WTC11 (cell line): ENCODE measurements around the gene LGALS3. TPM values are rescaled to one million over a fixed set of nuclear protein-coding genes. Genes with fewer than 3 reads are reported as not detected.
A peak's percentile ranks its signal among the peaks of the same experiment; 100 is the strongest.

Experiments used
- ATAC-seq: fragments of 200-7000 bp; cut with Tn5 transposase; 2 replicates; pipeline ENCODE4 v1.10.0; 2021; ENCODE audit warnings: mild to moderate bottlenecking, moderate library complexity
- CTCF ChIA-PET: fragments of 300-600 bp; sonication (Branson Sonifier 250); formaldehyde crosslinking; loops from one replicate; lab custom pipeline; 2021; ENCODE audit warnings: antibody characterized with exemption; lab: Charles Lee
- POLR2A ChIA-PET: fragments of 350-600 bp; sonication (Branson Sonifier 250); formaldehyde crosslinking; loops from one replicate; lab custom pipeline; 2021; ENCODE audit warnings: antibody characterized with exemption; lab: Charles Lee
- DNase-seq: peaks from one replicate; pipeline ENCODE4 v3.0.0; 2021; ENCODE audit warnings: low spot score
- H3K27ac Mint-ChIP-seq: 2 replicates; pipeline ENCODE4 v1.8.0; 2021; ENCODE audit warnings: mixed read lengths
- H3K27me3 Mint-ChIP-seq: 2 replicates; pipeline ENCODE4 v1.8.0; 2021; ENCODE audit warnings: low read depth, mild to moderate bottlenecking, moderate library complexity, mixed read lengths
- H3K36me3 Mint-ChIP-seq: 2 replicates; pipeline ENCODE4 v1.8.0; 2021; ENCODE audit warnings: mixed read lengths
- H3K4me1 Mint-ChIP-seq: 2 replicates; pipeline ENCODE4 v1.8.0; 2022; ENCODE audit warnings: mixed read lengths
- H3K4me3 Mint-ChIP-seq: 2 replicates; pipeline ENCODE4 v1.8.0; 2021; ENCODE audit warnings: mild to moderate bottlenecking, moderate library complexity, mixed read lengths
- H3K9me3 Mint-ChIP-seq: 2 replicates; pipeline ENCODE4 v1.8.0; 2021; ENCODE audit warnings: mixed read lengths
- CBFB ChIP-seq: sonication (generic); formaldehyde crosslinking; IDR thresholded peaks from 2 replicates; pipeline ENCODE4 v1.8.1; 2022; ENCODE audit warnings: mild to moderate bottlenecking, low read depth, missing genetic modification reagents
- CREB1 ChIP-seq: sonication (generic); formaldehyde crosslinking; IDR thresholded peaks from 2 replicates; pipeline ENCODE4 v1.8.0; 2023; ENCODE audit warnings: mild to moderate bottlenecking, missing genetic modification reagents
- CREM ChIP-seq: sonication (generic); formaldehyde crosslinking; IDR thresholded peaks from 2 replicates; pipeline ENCODE4 v1.8.1; 2022; ENCODE audit warnings: mild to moderate bottlenecking, missing genetic modification reagents, moderate library complexity
- ESRRA ChIP-seq: sonication (generic); formaldehyde crosslinking; IDR thresholded peaks from 2 replicates; pipeline ENCODE4 v1.8.1; 2022; ENCODE audit warnings: mild to moderate bottlenecking, missing genetic modification reagents, borderline replicate concordance
- FOXP1 ChIP-seq: sonication (generic); formaldehyde crosslinking; IDR thresholded peaks from 2 replicates; pipeline ENCODE4 v1.8.0; 2022; ENCODE audit warnings: missing genetic modification reagents, mild to moderate bottlenecking, moderate library complexity, borderline replicate concordance
- GABPB1 ChIP-seq: sonication (generic); formaldehyde crosslinking; IDR thresholded peaks from 2 replicates; pipeline ENCODE4 v1.8.1; 2023; ENCODE audit warnings: mild to moderate bottlenecking, missing genetic modification reagents
- IRF2 ChIP-seq: sonication (generic); formaldehyde crosslinking; IDR thresholded peaks from 2 replicates; pipeline ENCODE4 v1.8.0; 2022; ENCODE audit warnings: low read depth, missing genetic modification reagents, borderline replicate concordance
- ZNF121 ChIP-seq: sonication (generic); formaldehyde crosslinking; IDR thresholded peaks from 2 replicates; pipeline ENCODE4 v1.8.0; 2023; ENCODE audit warnings: missing genetic modification reagents
- ZNF232 ChIP-seq: sonication (generic); formaldehyde crosslinking; IDR thresholded peaks from 2 replicates; pipeline ENCODE4 v1.8.0; 2022; ENCODE audit warnings: mild to moderate bottlenecking, missing genetic modification reagents
- ZNF263 ChIP-seq: sonication (generic); formaldehyde crosslinking; IDR thresholded peaks from 2 replicates; pipeline ENCODE4 v1.8.1; 2022; ENCODE audit warnings: low read depth, mild to moderate bottlenecking, moderate library complexity, missing genetic modification reagents
- ZNF317 ChIP-seq: sonication (generic); formaldehyde crosslinking; IDR thresholded peaks from 2 replicates; pipeline ENCODE4 v1.8.1; 2023; ENCODE audit warnings: low read depth, mild to moderate bottlenecking, moderate library complexity, missing genetic modification reagents, borderline replicate concordance
- ZNF423 ChIP-seq: fragments of 250-450 bp; sonication (Bioruptor Pico); IDR thresholded peaks from 2 replicates; pipeline ENCODE4 v2.1.2; 2022; ENCODE audit warnings: mild to moderate bottlenecking, moderate library complexity
- total RNA-seq: library from RNA; stranded (reverse); gene quantifications from 3 replicates; pipeline ENCODE4 v1.2.3, GENCODE V29; 2021
- TF ChIP-seq, protein P1 (sequence below): sonication (generic); formaldehyde crosslinking; IDR thresholded peaks from 2 replicates; pipeline ENCODE4 v1.8.0; 2023; ENCODE audit warnings: mild to moderate bottlenecking, missing genetic modification reagents
- TF ChIP-seq, protein P2 (sequence below): sonication (generic); formaldehyde crosslinking; IDR thresholded peaks from 2 replicates; pipeline ENCODE4 v1.8.1; 2022; ENCODE audit warnings: missing genetic modification reagents, borderline replicate concordance
- TF ChIP-seq, protein P3 (sequence below): sonication (generic); formaldehyde crosslinking; IDR thresholded peaks from 2 replicates; pipeline ENCODE4 v1.8.0; 2023; ENCODE audit warnings: missing genetic modification reagents
- TF ChIP-seq, protein P4 (sequence below): sonication (generic); formaldehyde crosslinking; conservative IDR thresholded peaks from 2 replicates; pipeline ENCODE4 v1.8.1; 2023; ENCODE audit warnings: mild to moderate bottlenecking, low read depth, missing genetic modification reagents, moderate library complexity
- TF ChIP-seq, protein P5 (sequence below): fragments of 250-450 bp; sonication (Bioruptor Pico); IDR thresholded peaks from 2 replicates; pipeline ENCODE4 v1.9.0; 2021; ENCODE audit warnings: mild to moderate bottlenecking
- TF ChIP-seq, protein P6 (sequence below): sonication (generic); formaldehyde crosslinking; IDR thresholded peaks from 2 replicates; pipeline ENCODE4 v1.8.0; 2022; ENCODE audit warnings: mild to moderate bottlenecking, missing genetic modification reagents

LGALS3 gene
- total RNA-seq, 1 experiment from 2014 or later, result 5.8 TPM

DNA sequence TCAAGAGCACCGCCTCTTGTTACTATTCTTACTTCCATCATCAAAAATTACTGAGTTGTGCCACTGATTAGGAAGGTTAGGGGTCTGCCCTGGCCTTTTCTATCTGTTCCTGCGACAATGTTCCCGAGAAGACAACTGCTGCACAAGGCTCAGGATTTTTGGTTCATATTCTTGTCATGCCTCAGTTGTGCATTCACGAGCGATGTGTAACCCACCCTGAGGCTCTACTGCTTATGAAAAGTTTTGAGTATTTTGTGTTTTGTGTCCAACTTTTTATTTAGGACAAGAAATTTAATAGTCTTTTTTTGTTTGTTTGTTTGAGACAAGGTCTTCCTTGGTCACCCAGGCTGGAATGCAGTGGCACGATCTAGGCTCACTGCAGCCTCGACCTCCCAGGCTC, 23.1 kb upstream of the LGALS3 start:
- no peak for DNase-seq
- Mint-ChIP-seq H3K36me3 (no peaks in the 10 kb centered on the region), H3K27ac (no peak overlapping the region)
- TF ChIP-seq, protein P1, sequence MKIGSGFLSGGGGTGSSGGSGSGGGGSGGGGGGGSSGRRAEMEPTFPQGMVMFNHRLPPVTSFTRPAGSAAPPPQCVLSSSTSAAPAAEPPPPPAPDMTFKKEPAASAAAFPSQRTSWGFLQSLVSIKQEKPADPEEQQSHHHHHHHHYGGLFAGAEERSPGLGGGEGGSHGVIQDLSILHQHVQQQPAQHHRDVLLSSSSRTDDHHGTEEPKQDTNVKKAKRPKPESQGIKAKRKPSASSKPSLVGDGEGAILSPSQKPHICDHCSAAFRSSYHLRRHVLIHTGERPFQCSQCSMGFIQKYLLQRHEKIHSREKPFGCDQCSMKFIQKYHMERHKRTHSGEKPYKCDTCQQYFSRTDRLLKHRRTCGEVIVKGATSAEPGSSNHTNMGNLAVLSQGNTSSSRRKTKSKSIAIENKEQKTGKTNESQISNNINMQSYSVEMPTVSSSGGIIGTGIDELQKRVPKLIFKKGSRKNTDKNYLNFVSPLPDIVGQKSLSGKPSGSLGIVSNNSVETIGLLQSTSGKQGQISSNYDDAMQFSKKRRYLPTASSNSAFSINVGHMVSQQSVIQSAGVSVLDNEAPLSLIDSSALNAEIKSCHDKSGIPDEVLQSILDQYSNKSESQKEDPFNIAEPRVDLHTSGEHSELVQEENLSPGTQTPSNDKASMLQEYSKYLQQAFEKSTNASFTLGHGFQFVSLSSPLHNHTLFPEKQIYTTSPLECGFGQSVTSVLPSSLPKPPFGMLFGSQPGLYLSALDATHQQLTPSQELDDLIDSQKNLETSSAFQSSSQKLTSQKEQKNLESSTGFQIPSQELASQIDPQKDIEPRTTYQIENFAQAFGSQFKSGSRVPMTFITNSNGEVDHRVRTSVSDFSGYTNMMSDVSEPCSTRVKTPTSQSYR (CRISPR knock-in tag), result no peak
- TF ChIP-seq ESRRA (CRISPR knock-in tag) (no peak), ZNF232 (no peak), CREB1 (no peak)
- TF ChIP-seq, all 79 proteins: peak for 0
- Mint-ChIP-seq H3K4me1 (peaks cover 35% of the 10 kb centered on the region), H3K9me3 (no peaks in the 10 kb centered on the region), H3K4me3 (no peak overlapping the region), H3K27me3 (no peaks in the 10 kb centered on the region)
- CTCF ChIA-PET, result no interaction called here
- ATAC-seq, result no peak
- POLR2A ChIA-PET, result no interaction called here

DNA sequence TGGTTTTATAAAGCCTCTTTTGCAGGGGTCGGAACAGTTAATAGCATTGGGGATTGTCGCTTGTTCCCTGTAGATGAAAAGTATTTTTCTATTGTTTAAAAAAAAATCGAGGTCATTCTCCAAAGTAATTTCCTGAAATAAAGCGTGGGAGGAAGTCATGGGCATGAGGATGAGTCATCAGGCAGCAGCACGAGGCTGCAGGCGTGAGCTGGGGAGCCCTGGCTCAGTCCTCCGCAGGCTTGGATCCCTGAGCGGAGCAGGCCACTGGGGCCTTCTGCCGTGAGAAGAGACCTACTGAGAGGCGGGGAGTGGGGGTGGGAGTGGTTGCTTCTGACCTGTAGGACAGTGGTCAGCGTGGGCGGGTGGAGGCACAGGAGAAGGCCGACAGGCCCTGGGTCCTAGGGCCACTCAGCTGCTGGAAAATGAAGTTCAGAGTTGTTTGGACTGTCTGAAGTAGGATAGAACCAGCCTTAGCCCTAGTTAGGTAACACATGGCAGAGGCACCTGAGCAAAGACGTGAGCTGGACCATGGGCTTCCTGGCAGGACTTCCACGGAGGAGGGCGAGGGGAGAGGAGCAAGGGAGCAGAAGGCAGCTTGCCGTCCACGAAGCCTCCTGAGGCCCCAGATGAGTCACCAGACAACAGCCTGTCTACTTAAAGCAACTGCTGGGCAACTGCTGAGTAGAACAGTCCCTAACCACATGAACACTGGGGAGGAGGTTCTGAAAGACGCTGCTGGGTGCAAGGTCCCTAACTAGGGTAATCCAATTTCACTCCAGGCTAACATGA, 21.1 kb upstream of the LGALS3 start:
- Mint-ChIP-seq H3K4me1 (peaks cover 24% of the 10 kb centered on the region), H3K4me3 (no peak overlapping the region), H3K27ac (no peak overlapping the region), H3K36me3 (no peaks in the 10 kb centered on the region), H3K27me3 (no peaks in the 10 kb centered on the region), H3K9me3 (no peaks in the 10 kb centered on the region)
- POLR2A ChIA-PET, result interaction anchor here (0.6 kb wide), 1 partner anchor 1105 kb away, joined by 3 read pairs; no protein-coding TSS in a partner anchor
- peak; percentile 23 for DNase-seq
- TF ChIP-seq GABPB1 (CRISPR knock-in tag) (peak; percentile 68), ZNF121 (no peak)
- ATAC-seq, result peak; percentile 49
- CTCF ChIA-PET, result interaction anchor here (0.6 to 0.7 kb wide), 2 partner anchors 18 to 30 kb away, joined by 3 to 7 read pairs; no protein-coding TSS in a partner anchor

DNA sequence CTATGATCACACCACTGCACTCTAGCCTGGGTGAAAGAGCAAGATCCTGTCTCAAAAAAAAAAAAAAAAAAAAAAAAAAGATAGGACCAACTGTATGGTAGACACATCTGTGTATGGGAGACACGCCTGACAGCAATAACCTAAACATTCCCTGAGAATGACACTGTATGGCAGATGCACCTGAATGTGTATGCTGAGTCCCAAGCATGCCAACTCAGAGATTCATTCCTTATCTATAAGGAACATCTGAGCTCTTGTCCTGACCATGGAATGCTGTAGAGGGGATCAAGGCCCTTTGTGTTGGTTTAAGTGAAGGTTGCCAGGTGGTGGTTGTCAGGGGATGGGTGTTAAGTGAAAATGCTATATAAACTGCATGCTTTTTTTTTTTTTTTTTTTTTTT, 19.2 kb upstream of the LGALS3 start:
- Mint-ChIP-seq H3K36me3 (no peaks in the 10 kb centered on the region), H3K27me3 (peaks cover 2% of the 10 kb centered on the region; the same call in 1 of the 2 replicates), H3K27ac (no peak overlapping the region), H3K4me1 (peaks cover 10% of the 10 kb centered on the region), H3K9me3 (no peaks in the 10 kb centered on the region), H3K4me3 (no peak overlapping the region)
- POLR2A ChIA-PET, result no interaction called here
- ATAC-seq, result no peak
- TF ChIP-seq, protein P2, sequence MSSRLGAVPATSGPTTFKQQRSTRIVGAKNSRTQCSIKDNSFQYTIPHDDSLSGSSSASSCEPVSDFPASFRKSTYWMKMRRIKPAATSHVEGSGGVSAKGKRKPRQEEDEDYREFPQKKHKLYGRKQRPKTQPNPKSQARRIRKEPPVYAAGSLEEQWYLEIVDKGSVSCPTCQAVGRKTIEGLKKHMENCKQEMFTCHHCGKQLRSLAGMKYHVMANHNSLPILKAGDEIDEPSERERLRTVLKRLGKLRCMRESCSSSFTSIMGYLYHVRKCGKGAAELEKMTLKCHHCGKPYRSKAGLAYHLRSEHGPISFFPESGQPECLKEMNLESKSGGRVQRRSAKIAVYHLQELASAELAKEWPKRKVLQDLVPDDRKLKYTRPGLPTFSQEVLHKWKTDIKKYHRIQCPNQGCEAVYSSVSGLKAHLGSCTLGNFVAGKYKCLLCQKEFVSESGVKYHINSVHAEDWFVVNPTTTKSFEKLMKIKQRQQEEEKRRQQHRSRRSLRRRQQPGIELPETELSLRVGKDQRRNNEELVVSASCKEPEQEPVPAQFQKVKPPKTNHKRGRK (CRISPR knock-in tag), result no peak
- no peak for TF ChIP-seq ZNF423
- DNase-seq, result no peak
- CTCF ChIA-PET, result interaction anchor here (0.6 to 1.7 kb wide), 4 partner anchors 14 to 50 kb away, joined by 3 to 7 read pairs (median 6); no protein-coding TSS in a partner anchor

DNA sequence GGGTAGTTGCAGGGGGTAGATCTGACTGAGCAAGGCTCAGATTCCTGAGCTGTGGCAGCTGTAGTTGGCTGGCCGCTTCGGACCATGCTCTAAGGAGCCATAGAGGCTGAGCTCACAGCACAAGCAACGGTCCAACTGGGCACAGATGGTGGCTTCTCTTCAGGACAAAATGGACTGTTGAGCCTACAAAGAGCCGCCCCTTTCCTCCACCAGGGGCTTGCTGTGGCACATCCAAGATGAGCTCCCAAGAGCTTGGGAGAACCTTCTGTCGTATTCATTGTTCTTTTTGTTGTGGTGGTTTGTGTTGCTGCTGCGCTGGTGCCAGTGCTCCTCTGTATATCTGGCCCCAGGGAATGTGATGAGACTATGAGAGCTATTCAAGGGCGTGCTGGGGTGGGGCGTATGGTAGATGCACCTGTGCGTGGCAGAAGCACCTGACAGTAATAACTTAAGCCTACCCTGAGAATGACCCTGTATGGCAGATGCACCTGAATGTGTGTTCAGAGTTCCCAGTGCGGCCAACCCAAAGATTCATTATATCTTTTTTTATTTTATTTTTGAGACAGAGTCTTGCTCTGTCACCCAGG, 17.8 kb upstream of the LGALS3 start:
- H3K36me3 Mint-ChIP-seq, result no peaks in the 10 kb centered on the region
- ChIA-PET CTCF (interaction anchor here (0.6 to 1.7 kb wide), 9 partner anchors 8 to 60 kb away, joined by 3 to 7 read pairs (median 3); partner anchors contain the start of genes LGALS3 and MAPK1IP1L), POLR2A (no interaction called here)
- no peak overlapping the region for H3K4me3 Mint-ChIP-seq
- ATAC-seq, result peak; percentile 44
- peaks cover 2% of the 10 kb centered on the region; the same call in 1 of the 2 replicates for H3K27me3 Mint-ChIP-seq
- DNase-seq, result no peak
- H3K9me3 Mint-ChIP-seq, result no peaks in the 10 kb centered on the region
- H3K4me1 Mint-ChIP-seq, result peaks cover 10% of the 10 kb centered on the region
- no peak overlapping the region for H3K27ac Mint-ChIP-seq
- no peak for TF ChIP-seq ZNF317 (CRISPR knock-in tag)
- TF ChIP-seq IRF2, result no peak
- TF ChIP-seq, protein P3, sequence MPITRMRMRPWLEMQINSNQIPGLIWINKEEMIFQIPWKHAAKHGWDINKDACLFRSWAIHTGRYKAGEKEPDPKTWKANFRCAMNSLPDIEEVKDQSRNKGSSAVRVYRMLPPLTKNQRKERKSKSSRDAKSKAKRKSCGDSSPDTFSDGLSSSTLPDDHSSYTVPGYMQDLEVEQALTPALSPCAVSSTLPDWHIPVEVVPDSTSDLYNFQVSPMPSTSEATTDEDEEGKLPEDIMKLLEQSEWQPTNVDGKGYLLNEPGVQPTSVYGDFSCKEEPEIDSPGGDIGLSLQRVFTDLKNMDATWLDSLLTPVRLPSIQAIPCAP (CRISPR knock-in tag), result no peak
- TF ChIP-seq ZNF263 (CRISPR knock-in tag), result no peak
- no peak for TF ChIP-seq CREM (CRISPR knock-in tag)
- TF ChIP-seq FOXP1 (CRISPR knock-in tag), result no peak
- TF ChIP-seq CBFB (CRISPR knock-in tag), result no peak
- TF ChIP-seq, protein P4, sequence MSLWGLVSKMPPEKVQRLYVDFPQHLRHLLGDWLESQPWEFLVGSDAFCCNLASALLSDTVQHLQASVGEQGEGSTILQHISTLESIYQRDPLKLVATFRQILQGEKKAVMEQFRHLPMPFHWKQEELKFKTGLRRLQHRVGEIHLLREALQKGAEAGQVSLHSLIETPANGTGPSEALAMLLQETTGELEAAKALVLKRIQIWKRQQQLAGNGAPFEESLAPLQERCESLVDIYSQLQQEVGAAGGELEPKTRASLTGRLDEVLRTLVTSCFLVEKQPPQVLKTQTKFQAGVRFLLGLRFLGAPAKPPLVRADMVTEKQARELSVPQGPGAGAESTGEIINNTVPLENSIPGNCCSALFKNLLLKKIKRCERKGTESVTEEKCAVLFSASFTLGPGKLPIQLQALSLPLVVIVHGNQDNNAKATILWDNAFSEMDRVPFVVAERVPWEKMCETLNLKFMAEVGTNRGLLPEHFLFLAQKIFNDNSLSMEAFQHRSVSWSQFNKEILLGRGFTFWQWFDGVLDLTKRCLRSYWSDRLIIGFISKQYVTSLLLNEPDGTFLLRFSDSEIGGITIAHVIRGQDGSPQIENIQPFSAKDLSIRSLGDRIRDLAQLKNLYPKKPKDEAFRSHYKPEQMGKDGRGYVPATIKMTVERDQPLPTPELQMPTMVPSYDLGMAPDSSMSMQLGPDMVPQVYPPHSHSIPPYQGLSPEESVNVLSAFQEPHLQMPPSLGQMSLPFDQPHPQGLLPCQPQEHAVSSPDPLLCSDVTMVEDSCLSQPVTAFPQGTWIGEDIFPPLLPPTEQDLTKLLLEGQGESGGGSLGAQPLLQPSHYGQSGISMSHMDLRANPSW (CRISPR knock-in tag), result no peak
- TF ChIP-seq, protein P5, sequence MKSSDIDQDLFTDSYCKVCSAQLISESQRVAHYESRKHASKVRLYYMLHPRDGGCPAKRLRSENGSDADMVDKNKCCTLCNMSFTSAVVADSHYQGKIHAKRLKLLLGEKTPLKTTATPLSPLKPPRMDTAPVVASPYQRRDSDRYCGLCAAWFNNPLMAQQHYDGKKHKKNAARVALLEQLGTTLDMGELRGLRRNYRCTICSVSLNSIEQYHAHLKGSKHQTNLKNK (CRISPR knock-in tag), result no peak
- TF ChIP-seq, protein P6, sequence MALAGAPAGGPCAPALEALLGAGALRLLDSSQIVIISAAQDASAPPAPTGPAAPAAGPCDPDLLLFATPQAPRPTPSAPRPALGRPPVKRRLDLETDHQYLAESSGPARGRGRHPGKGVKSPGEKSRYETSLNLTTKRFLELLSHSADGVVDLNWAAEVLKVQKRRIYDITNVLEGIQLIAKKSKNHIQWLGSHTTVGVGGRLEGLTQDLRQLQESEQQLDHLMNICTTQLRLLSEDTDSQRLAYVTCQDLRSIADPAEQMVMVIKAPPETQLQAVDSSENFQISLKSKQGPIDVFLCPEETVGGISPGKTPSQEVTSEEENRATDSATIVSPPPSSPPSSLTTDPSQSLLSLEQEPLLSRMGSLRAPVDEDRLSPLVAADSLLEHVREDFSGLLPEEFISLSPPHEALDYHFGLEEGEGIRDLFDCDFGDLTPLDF (CRISPR knock-in tag), result no peak
